Muscle of leg (tissue), 11 donors: ENCODE measurements around the gene PADI1. TPM values are rescaled to one million over a fixed set of nuclear protein-coding genes. Genes with fewer than 3 reads are reported as not detected.
A peak's percentile ranks its signal among the peaks of the same experiment; 100 is the strongest.

ENCODE experiments used
- DNase-seq: peaks from one replicate; pipeline ENCODE4 v3.0.0; 2013
- H3K27ac ChIP-seq: one replicate; pipeline ENCODE4 v1.5.1; 2013; ENCODE audit warnings: mild to moderate bottlenecking, low read length, control low read depth
- H3K27me3 ChIP-seq: one replicate; pipeline ENCODE4 v1.6.1; 2013; ENCODE audit warnings: low read length; ENCODE audit not compliant: control insufficient read depth, insufficient read depth
- H3K36me3 ChIP-seq: one replicate; pipeline ENCODE4 v1.6.1; 2013; ENCODE audit warnings: low read length; ENCODE audit not compliant: control insufficient read depth, insufficient read depth
- H3K4me1 ChIP-seq: one replicate; pipeline ENCODE4 v1.6.1; 2013; ENCODE audit warnings: low read length; ENCODE audit not compliant: control insufficient read depth, insufficient read depth
- H3K4me3 ChIP-seq: one replicate; pipeline ENCODE4 v1.5.1; 2013; ENCODE audit warnings: low read length, control low read depth
- H3K9me3 ChIP-seq: replicated peaks from 2 replicates; pipeline ENCODE4 v1.6.1; 2013; ENCODE audit warnings: low read depth, low read length; ENCODE audit not compliant: control insufficient read depth
- WGBS: methylation state at CpG from one replicate; pipeline ENCODE4 v1.1.5; 2013; ENCODE audit warnings: missing lambda C conversion rate; ENCODE audit not compliant: insufficient coverage; 5-methylcytosine and 5-hydroxymethylcytosine counted together
- polyA plus RNA-seq, 8 donors: library from polyadenylated mRNA; unstranded; fragments of 120-200 nt; gene quantifications; one replicate each; pipeline versions ENCODE4 v1.2.1 to v1.2.3, GENCODE V29; 2013; ENCODE audit warnings: inconsistent platforms in 1 of 8, low replicate concordance in 1 of 8; ENCODE audit not compliant: insufficient read length in 8 of 8, insufficient read depth in 1 of 8
- total RNA-seq: library from RNA; stranded (reverse); fragments of 120-200 nt; gene quantifications from one replicate; pipeline ENCODE4 v1.2.4, GENCODE V29; 2013

The PADI1 gene
- total and polyA plus RNA-seq, 9 donors, result 0.13 to 0.91 (median 0.29) TPM

DNA sequence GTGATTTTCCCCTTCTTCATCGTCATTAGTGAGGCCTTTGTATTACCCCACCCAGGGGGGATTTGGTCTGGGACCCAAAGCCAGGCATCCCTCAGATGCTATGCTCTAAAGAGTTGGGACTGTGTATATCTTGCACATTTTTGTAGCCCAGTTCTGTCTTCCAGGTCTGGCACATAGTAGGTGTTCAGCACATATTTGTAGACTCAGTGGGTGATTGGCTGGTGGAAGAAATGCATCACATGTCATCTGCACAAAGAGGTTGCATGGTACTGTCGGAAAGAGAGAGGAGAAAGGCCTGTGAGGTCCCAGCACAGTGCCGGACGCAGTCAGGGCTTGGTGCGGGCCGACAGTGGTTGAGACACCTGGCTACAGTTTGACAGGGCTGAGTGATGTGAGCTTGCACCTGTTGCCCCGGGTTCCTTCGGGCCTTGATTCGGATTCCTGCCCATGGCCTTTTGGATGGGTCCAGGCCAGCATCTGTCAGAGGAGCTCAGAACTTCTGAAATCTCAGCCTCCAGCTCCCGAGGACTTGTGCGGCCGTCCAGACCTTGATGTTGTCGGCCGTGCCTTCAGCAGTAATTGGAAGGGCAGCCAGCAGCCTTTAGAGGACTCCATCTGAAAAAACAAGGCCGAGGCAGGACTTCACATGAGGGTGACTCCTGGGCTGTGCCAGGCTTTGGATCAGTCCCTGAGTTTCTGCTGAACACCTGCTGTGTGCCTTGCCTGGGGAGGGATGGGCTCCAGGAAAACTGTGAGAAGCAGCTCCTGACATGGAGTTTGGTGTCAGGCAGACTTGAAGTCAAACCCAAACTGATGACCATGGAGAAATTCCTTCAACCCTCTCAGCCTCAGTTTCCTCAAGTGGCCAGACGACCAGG, 40.9 kb upstream of the PADI1 start:
- no peaks in the 10 kb centered on the region for H3K4me1 ChIP-seq
- no peak overlapping the region for H3K4me3 ChIP-seq
- 75% methylated on average over 14 of the region's 16 CpGs for WGBS
- no peak overlapping the region for H3K27ac ChIP-seq
- no peaks in the 10 kb centered on the region for H3K36me3 ChIP-seq
- no peak for DNase-seq
- peaks cover 6% of the 10 kb centered on the region for H3K27me3 ChIP-seq
- no peaks in the 10 kb centered on the region for H3K9me3 ChIP-seq

DNA sequence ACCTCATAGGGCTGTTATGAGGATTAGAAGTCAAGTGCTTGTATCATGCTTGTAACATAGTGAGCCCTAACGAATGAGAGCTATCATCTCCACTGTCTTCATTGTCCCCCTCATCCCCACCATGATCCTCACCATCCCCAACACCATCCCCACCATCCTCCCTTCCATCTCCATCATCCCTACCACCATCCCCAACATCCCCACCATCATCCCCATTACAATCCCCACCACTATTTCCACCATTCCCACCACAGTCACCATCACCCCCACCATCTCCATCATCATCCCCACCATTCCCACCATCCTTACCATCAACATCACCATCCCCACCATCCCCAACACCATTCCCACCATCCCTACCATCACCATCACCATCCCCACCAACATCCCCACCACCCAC, 39.1 kb upstream of the PADI1 start:
- no peak overlapping the region for H3K27ac ChIP-seq

DNA sequence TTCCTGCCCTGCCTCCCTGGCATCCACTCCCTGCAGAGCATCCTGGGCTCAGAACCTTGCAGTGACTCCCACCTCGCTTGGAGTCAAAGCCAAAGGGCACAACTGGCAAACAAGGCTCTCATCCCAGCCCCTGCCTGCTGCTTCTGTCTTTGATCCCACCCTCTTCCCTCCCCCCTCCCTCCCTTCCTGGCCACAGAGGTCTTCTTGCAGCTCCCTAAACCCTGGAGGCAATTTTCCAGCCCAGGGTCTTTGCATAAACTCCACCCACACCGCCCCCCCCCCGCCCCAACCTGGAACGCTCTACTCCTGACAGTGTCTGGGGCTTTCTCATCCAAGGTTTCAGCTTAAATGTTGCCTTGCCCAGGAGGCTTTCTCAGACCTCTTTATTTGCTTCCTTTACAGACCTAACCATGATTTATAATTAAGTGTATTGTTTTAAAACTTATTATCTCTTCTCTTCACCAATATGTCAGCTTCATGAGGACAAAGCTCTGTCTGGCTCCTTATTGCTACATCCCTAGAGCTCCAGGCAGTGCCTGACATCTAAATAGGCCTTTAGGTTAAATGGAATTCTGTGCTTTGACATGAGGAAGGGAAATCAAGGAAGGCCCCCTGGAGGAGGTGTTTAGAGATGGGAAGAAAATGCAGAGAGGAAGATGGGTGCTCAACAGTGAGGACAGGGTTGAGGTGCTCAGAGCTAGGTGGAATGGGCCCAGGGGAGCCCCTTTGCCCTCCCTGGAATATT, 37.7 kb upstream of the PADI1 start:
- no peaks in the 10 kb centered on the region for H3K4me1 ChIP-seq
- DNase-seq, result no peak
- H3K27ac ChIP-seq, result no peak overlapping the region
- no peaks in the 10 kb centered on the region for H3K36me3 ChIP-seq
- no peak overlapping the region for H3K4me3 ChIP-seq
- H3K9me3 ChIP-seq, result no peaks in the 10 kb centered on the region
- 0% methylated on average over 1 of the region's 4 CpGs for WGBS
- peaks cover 6% of the 10 kb centered on the region for H3K27me3 ChIP-seq

More for the DNA sequence above, 39.1 kb upstream of the PADI1 start:
- no peaks in the 10 kb centered on the region for H3K4me1 ChIP-seq
- H3K36me3 ChIP-seq, result no peaks in the 10 kb centered on the region
- no peak overlapping the region for H3K4me3 ChIP-seq
- 71% methylated on average over 1 of the region's 1 CpG for WGBS
- H3K9me3 ChIP-seq, result no peaks in the 10 kb centered on the region
- H3K27me3 ChIP-seq, result peaks cover 6% of the 10 kb centered on the region
- no peak for DNase-seq

DNA sequence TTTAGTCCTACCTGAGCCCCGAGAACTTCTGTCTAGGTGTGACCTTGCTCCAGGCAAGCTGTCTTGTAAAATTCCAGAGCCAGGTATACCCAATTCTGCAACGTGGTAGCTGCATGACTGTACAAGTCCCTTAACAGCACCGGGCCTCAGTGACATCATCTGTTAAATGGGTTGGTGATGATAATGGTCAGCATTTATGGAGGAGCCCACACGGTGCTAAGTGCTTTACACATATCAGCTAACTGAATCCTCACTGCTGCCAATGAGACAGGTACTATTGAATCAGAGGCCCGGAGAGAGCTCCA, 37.2 kb upstream of the PADI1 start:
- H3K4me1 ChIP-seq, result no peaks in the 10 kb centered on the region
- no peaks in the 10 kb centered on the region for H3K9me3 ChIP-seq
- H3K36me3 ChIP-seq, result no peaks in the 10 kb centered on the region
- WGBS, result 83% methylated on average over 4 of the region's 5 CpGs
- no peak overlapping the region for H3K4me3 ChIP-seq
- peaks cover 6% of the 10 kb centered on the region for H3K27me3 ChIP-seq
- no peak overlapping the region for H3K27ac ChIP-seq
- no peak for DNase-seq

DNA sequence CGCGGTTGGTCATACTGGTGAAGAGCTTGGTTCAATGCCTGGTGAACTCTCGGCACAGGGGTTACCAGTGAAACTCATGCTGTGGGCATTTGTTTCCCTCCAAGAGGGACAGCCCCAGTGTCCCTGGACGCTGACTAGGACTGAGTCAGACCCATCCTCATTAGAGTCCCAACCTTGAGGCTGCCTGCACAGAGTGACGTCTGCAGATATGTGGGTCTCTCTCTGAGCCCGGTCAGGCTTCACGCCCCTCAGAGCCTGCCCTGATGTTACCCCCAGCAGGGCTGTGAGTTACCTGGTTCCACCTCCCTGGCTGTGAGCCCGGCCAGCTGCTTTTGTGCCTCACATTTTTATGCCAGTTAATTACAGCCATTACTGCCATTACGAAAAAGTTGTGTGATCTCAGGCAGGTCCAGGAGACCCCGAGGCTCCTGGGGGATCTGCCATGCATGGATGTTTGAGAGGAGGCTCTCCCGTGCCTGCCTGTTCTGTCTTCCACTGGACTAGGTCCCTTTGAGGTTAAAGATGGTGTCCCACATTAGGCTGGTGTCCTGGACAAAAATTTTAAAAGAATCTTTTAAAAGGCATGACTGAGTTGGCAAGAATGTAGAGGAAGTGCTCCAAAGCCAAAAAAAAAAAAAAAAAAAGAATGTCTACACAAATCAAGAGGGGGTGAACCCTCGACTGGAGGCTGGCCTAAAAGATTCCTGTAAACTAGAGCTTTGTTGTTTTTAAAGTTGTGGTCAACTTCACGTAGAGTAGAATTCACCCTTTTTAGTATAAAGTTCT, 36.6 kb upstream of the PADI1 start:
- no peaks in the 10 kb centered on the region for H3K9me3 ChIP-seq
- no peak for DNase-seq
- H3K4me3 ChIP-seq, result no peak overlapping the region
- 51% methylated on average over 8 of the region's 13 CpGs for WGBS
- no peak overlapping the region for H3K27ac ChIP-seq
- H3K36me3 ChIP-seq, result no peaks in the 10 kb centered on the region
- no peaks in the 10 kb centered on the region for H3K4me1 ChIP-seq
- peaks cover 6% of the 10 kb centered on the region for H3K27me3 ChIP-seq

DNA sequence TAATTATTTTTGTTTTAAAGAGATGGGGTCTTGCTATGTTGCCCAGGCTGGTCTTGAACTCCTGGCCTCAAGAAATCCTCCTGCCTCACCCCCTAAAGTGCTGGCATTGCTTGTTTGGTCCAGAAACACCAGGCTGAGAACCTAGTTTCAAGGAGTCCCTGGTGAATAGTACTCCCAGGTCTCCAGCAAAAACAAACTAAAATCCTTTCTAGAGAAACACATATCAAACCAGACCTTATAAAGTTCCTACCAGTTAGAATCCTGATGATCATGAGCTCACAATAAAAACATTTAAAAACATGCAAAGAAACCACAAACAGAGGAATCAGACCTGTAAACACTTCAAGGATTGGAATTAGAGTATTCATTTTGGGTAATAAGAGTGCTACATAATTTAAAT, 34.4 kb upstream of the PADI1 start:
- DNase-seq, result no peak
- H3K36me3 ChIP-seq, result no peaks in the 10 kb centered on the region
- H3K27ac ChIP-seq, result no peak overlapping the region
- no peaks in the 10 kb centered on the region for H3K9me3 ChIP-seq
- H3K4me3 ChIP-seq, result no peak overlapping the region
- no peaks in the 10 kb centered on the region for H3K4me1 ChIP-seq
- peaks cover 3% of the 10 kb centered on the region for H3K27me3 ChIP-seq

DNA sequence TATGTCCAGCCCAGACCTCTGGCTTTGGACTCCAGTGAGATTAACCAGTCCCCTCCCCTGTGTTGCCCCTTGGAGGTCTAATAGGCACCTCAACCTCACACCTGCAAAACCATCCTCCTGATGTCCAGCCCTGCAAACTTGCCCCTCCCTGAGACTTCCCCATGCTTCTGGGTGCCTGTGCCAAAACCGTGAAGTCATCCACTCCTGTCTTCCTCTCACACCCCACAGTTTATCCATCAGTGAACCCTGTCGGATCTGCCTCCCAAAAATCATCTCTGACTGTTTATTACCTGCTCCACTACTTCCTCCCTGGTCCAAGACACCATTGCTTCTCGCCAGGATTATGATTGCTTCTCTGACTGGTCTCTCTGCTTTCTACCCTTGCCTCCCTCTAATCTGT, 31.7 kb upstream of the PADI1 start:
- Histone ChIP-seq H3K4me1 (no peaks in the 10 kb centered on the region), H3K9me3 (no peaks in the 10 kb centered on the region), H3K27me3 (peaks cover 1% of the 10 kb centered on the region), H3K4me3 (no peak overlapping the region), H3K36me3 (no peaks in the 10 kb centered on the region), H3K27ac (no peak overlapping the region)
- 58% methylated on average over 3 of the region's 3 CpGs for WGBS
- no peak for DNase-seq

DNA sequence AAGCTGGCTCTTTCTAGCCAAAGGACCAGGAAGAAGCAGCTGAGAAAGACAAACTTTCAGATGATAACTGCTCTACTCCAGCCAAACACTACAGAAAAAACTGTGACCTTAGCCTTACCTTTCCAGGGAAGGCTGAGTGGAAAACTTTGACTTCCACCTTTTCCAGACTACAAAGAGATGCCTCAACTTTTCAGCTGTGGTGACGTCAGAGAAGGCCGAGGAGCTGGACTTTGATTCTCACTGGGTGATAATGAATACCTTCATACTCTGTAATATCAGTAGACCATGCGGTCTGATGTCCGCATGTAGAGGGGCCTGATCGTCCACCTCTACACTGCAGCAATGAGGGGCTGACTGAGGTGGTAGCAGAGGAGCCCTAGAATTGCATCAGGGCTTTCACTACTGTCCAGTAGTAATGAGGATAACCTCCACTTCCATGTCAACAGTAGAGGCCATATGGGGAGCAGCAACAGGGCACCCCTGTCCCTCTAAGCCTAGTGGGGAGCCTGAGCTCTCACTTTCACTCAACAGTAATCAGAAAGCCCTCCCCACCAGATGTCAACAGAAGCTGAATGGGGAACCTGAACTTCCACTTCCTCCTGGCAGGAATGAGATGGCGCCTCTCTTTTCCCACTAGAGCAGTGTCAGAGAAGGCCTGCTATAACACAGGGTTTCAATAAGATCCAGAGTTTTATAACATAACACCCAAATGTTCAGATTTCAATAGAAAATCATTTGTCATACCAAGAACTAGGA, 28.4 kb upstream of the PADI1 start:
- WGBS, result 100% methylated on average over 1 of the region's 6 CpGs
- no peak overlapping the region for H3K4me3 ChIP-seq
- H3K27me3 ChIP-seq, result no peaks in the 10 kb centered on the region
- no peak overlapping the region for H3K27ac ChIP-seq
- no peaks in the 10 kb centered on the region for H3K36me3 ChIP-seq
- peak; percentile 20 for DNase-seq
- H3K9me3 ChIP-seq, result no peaks in the 10 kb centered on the region
- no peaks in the 10 kb centered on the region for H3K4me1 ChIP-seq

DNA sequence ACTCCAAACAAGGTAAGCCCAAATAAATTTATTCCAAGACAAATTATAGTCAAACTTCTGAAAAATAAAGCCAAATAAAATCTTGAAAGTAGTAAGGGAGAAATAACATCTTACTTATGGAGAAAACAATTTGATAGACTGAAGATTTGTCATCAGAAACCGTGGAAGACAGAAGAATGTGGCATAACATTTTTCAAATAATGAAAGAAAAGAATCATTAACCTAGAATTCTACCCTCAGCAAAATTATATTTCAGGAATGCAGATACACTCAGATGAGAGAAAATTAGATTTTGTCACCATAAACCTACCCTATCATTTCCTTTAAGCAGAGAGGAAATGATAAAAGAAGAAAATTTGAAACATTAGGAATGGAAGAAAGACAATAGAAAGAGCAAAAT, 27.3 kb upstream of the PADI1 start:
- Histone ChIP-seq H3K27me3 (peaks cover 2% of the 10 kb centered on the region), H3K27ac (no peak overlapping the region), H3K9me3 (no peaks in the 10 kb centered on the region), H3K36me3 (no peaks in the 10 kb centered on the region), H3K4me3 (no peak overlapping the region), H3K4me1 (no peaks in the 10 kb centered on the region)
- no CpG with 5 or more reads among the region's 1 CpG for WGBS
- DNase-seq, result no peak
